Activated CD8-positive, alpha-beta T cell treated with anti-CD3 and anti-CD28 coated beads for 36 hours (primary cell): ENCODE measurements around the gene PACSIN1. TPM values are rescaled to one million over a fixed set of nuclear protein-coding genes. Genes with fewer than 3 reads are reported as not detected.

Experiments
- ATAC-seq: fragments of 200-7000 bp; cut with Tn5 transposase; one replicate; pipeline ENCODE4 v1.10.0; 2021; ENCODE audit warnings: mild to moderate bottlenecking, moderate library complexity
- CTCF ChIA-PET: fragments of 350-600 bp; sonication (Branson Sonifier 250); formaldehyde crosslinking; loops from one replicate; lab custom pipeline; 2021; ENCODE audit warnings: antibody characterized with exemption; lab: Charles Lee
- POLR2A ChIA-PET: fragments of 350-600 bp; sonication (Branson Sonifier 250); formaldehyde crosslinking; loops from one replicate; lab custom pipeline; 2021; ENCODE audit warnings: antibody characterized with exemption; lab: Charles Lee
- DNase-seq: peaks from one replicate; pipeline ENCODE4 v3.0.0-alpha.2; 2020
- H3K27ac Mint-ChIP-seq: one replicate; pipeline ENCODE4 v1.8.0; 2021; ENCODE audit warnings: mild to moderate bottlenecking, mixed read lengths
- H3K27me3 Mint-ChIP-seq: one replicate; pipeline ENCODE4 v1.8.0; 2021; ENCODE audit warnings: mixed read lengths
- H3K36me3 Mint-ChIP-seq: one replicate; pipeline ENCODE4 v1.8.0; 2021; ENCODE audit warnings: low read depth, mixed read lengths
- H3K4me1 Mint-ChIP-seq: one replicate; pipeline ENCODE4 v1.8.0; 2021; ENCODE audit warnings: low read depth, mixed read lengths
- H3K4me3 Mint-ChIP-seq: one replicate; pipeline ENCODE4 v1.8.0; 2021; ENCODE audit warnings: mild to moderate bottlenecking, moderate library complexity, mixed read lengths
- H3K9me3 Mint-ChIP-seq: one replicate; pipeline ENCODE4 v1.8.0; 2021; ENCODE audit warnings: mixed read lengths
- CTCF ChIP-seq: fragments of 200-600 bp; IDR thresholded peaks from one replicate; pipeline ENCODE4 v1.8.0; 2022; ENCODE audit warnings: antibody characterized with exemption, mild to moderate bottlenecking
- intact Hi-C: fragments of 100-400 bp; cut with micrococcal nuclease; formaldehyde crosslinking; loops from one replicate; pipeline ENCODE4 v1.10.0; 2022
- total RNA-seq, 2 experiments: library from RNA; stranded (reverse); gene quantifications; one replicate each; pipeline ENCODE4 v1.2.3, GENCODE V29; 2021

PACSIN1 gene
- total RNA-seq, 2 experiments from 2014 or later: 0.47 to 0.51 TPM

- Mint-ChIP-seq H3K9me3 (no peaks in the 10 kb centered on the region), H3K27me3 (no peaks in the 10 kb centered on the region), H3K27ac (no peak overlapping the region), H3K4me1 (no peaks in the 10 kb centered on the region), H3K36me3 (no peaks in the 10 kb centered on the region), H3K4me3 (no peak overlapping the region)
- DNase-seq: no peak
- intact Hi-C loops: no loop called here
- TF ChIP-seq CTCF: no peak
- ChIA-PET CTCF (interaction anchor here (1.3 kb wide), 1 partner anchor 48 kb away, joined by 3 read pairs; no protein-coding TSS in a partner anchor), POLR2A (interaction anchor here (0.6 kb wide), 1 partner anchor 1334 kb away, joined by 3 read pairs; no protein-coding TSS in a partner anchor)
- no peak for ATAC-seq
These were observed 109.5 kb downstream of the PACSIN1 start for GRCh38 chr6:34575326-34575725.

DNA sequence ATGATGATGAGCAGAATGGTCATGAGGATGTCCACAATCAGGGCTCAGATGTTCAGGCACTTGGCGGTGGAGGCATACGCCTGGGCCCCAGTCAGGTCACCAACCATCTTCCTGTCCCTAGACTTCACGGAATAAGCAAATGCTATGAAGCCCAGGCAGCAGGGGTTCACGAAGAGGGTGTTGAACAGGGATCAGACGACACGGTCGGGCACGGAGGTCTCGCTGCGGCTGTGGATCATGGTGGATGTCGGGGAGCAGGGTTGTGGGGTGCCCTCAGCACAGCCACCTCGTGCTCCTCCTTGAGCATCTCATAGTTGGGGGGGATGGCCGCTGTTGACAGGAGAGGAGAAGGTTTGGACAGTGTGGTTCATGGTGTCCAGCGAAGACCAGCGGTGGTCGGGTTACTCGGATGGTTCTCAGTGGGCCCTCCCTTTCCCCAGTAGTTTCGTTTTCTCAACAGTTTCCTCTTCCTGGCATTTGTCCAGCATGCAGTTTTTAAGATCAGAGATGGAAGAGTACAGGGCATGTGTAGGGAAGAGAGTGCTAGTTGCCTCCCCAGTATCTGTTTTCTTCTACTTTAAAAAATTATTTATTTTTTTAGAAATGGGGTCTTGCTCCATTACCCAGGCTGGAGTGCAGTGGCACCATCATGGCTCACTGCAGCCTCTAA is 110.5 kb downstream of the PACSIN1 start:
- no peaks in the 10 kb centered on the region for H3K9me3 Mint-ChIP-seq
- DNase-seq: no peak
- ATAC-seq: no peak
- ChIA-PET POLR2A (interaction anchor here (0.6 kb wide), 1 partner anchor 19 kb away, joined by 3 read pairs; no protein-coding TSS in a partner anchor), CTCF (no interaction called here)
- intact Hi-C loops: no loop called here
- no peak overlapping the region for H3K27ac Mint-ChIP-seq
- H3K27me3 Mint-ChIP-seq: no peaks in the 10 kb centered on the region
- H3K4me3 Mint-ChIP-seq: no peak overlapping the region
- no peaks in the 10 kb centered on the region for H3K36me3 Mint-ChIP-seq
- no peaks in the 10 kb centered on the region for H3K4me1 Mint-ChIP-seq
- TF ChIP-seq CTCF: no peak

DNA sequence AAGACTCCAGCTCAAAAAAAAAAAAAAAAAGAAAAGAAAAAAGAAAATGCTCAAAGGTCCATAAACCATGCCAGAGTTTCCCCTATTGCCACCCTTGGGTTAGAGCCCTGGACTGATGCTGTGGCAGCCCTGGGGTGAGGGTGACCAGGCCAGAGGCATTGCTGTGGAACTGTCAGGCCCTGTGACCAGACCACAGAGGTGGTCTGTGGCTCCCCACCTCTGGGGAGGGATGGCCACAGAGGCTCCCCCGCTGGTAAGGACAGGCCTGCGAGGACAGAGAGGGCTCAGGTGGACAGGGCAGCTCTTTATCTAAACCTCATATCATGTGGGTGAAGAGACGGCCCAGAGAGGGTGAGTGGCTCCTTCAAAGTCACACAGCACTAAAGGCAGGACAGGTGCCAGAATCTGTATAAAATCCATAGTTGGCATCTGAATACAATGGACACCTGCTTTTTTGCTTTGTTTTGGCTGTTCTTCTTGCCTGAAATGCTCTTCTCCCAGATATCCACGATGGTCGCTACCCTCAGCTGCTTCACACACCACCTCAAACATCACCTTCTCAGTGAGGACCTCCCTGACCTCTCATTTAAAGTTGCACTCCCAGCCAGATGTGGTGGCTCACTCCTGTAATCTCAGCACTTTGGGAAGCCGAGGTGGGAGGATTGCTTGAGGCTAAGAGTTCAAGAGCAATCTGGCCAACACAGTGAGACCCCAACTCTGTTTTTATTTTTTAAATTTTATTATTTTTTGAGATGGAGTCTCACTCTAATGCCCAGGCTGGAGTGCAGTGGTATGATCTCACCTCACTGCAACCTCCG is 112.8 kb downstream of the PACSIN1 start:
- POLR2A ChIA-PET: no interaction called here
- intact Hi-C loops: no loop called here
- H3K4me3 Mint-ChIP-seq: no peak overlapping the region
- no peak for TF ChIP-seq CTCF
- H3K4me1 Mint-ChIP-seq: no peaks in the 10 kb centered on the region
- H3K27me3 Mint-ChIP-seq: no peaks in the 10 kb centered on the region
- no peaks in the 10 kb centered on the region for H3K36me3 Mint-ChIP-seq
- no peak overlapping the region for H3K27ac Mint-ChIP-seq
- H3K9me3 Mint-ChIP-seq: no peaks in the 10 kb centered on the region
- CTCF ChIA-PET: no interaction called here
- DNase-seq: no peak
- no peak for ATAC-seq

DNA sequence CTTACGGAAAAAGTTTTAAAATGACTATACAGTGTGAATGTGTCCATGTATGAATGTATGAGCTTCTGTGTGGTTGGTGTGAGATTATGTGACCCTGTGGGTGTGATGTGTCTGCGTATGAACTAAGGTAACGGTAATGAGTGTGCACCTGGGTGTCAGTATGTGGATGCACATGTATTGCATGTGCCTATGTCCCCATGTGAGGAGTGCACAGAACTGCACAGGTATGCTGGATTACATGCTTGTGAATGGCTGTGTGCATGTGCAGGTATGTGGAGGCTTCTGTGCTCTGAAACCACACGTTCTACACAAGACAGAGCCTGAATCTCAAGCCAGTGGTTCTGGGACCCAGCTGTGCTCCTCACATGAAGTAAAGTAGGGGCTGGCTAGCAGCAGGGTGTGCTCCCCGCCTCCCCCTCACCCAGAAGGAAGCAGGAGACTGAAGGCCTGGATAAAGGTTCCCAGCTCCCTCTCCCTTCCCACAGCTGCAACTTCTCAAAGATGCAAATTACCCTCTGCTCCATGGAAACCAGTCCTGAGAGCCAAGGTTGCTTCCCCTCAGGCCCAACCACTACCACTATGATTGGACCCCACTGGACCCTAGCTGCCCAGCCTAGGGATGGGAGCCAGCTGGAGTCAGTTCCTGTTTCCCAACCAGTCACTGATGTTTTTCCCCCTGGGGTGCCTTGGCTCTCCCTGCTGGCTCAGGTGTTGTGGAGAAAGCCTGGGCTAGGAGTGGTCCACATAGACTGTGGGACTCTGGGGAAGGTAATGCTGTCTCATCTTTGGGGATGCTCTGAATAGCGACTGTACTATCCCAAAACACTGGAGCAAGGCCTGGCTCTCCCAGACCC is 115.1 kb downstream of the PACSIN1 start:
- TF ChIP-seq CTCF: no peak
- ChIA-PET POLR2A (interaction anchor here (0.6 to 1.7 kb wide), 2 partner anchors 10 to 182 kb away, joined by 3 to 5 read pairs; no protein-coding TSS in a partner anchor), CTCF (interaction anchor here (3.2 kb wide), 1 partner anchor 28 kb away, joined by 10 read pairs; no protein-coding TSS in a partner anchor)
- no peaks in the 10 kb centered on the region for H3K9me3 Mint-ChIP-seq
- H3K27me3 Mint-ChIP-seq: no peaks in the 10 kb centered on the region
- DNase-seq (no peak), ATAC-seq (no peak)
- intact Hi-C loops: no loop called here
- no peaks in the 10 kb centered on the region for H3K36me3 Mint-ChIP-seq
- H3K4me1 Mint-ChIP-seq: no peaks in the 10 kb centered on the region
- no peak overlapping the region for H3K27ac Mint-ChIP-seq
- H3K4me3 Mint-ChIP-seq: no peak overlapping the region
